ENCODE measurements around the gene TSC22D1.

TSC22D1 gene

GRCh38 chr13:44425041-44425814 is 150.9 kb downstream of the TSC22D1 start:
- no peak for DNase-seq (ENCODE audit: low spot score)

DNA sequence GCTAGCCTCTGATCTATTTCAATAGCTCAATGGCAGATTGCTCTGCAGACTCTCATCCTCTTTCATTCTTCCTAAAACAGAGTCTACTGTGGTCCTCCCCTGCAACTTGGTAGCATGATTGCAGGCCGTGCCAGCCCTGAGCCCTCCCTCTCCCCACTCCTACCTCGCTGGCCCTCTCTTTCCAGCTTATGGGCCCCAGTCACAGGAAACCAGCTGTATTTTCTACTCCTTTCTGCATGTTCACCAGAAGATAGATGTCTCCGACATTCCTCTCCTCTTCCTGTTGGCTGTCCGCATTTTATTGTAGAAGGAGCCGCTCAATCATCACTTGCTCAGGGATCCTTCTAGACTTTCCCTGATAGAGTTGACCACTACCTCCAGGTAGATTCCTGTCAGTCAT is 152.3 kb downstream of the TSC22D1 start:
- DNase-seq (ENCODE audit: low spot score) = no peak

DNA sequence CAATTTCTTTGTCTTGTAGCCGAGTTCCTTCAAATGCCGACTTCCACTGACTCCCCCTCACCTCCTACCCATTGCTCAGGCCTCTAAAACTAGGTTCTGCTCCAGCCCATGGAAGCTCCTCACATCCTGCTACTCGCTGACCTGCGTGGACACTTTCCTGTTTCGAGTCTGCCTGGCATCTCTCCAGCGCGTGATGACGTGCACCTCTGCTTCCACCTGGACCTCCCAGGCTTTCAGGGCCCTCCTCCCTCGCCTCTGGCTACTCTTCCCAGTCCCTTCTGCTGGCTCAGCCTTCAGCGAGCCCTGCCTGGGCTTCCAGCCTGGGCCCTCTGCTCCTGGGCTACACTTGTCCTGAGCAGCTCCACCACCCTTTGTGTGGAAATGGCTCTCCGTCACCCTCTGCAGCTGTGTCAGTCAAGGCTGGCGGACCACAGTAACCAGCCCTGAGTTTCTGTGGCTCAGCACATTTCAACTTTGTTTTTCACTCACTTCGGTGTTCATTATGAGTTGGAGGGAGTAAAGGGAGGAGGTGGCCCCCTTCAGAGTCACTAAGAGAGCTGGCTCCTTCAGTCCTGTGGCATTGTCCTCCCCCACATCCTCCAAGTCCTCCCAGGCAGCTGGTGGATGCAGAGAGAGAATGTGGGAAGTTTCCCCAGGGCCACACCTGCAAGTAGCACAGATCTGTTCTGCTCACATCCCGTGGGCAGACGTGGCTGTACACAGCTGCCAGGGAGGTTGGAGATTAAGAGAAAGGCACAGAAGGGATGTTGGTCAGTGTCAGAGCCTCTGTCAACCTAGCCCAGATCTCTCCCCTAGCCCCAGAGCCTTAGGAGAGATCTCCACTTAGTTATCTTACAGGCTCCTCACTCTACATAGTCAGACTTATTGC is 153.1 kb downstream of the TSC22D1 start:
- no peak for DNase-seq (ENCODE audit: low spot score)

- no peak for DNase-seq (ENCODE audit: low spot score)
Observed at GRCh38 chr13:44421853-44422525, 154.1 kb downstream of the TSC22D1 start.

- DNase-seq (ENCODE audit: low spot score) = no peak
Observed at GRCh38 chr13:44420376-44421220, 155.5 kb downstream of the TSC22D1 start.

DNA sequence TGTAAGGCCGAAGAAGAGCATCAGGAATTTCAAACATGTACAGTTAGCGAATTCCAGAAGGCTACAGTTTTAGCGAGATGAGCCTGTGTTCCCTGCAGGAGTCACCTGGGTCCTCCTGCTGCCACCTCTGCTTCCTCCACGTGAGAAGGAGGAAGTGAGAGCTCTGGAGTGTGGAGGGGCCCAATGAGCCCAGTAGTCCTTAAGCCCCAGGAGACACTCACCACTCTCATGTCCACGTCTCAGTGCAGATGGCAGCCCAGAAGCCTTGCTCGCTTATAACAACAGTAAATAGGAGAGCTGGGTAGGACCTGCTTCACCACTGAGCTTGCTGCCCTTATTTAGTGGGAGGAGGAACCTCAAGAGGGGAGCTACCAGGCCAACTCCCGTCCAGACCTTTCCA is 158.3 kb downstream of the TSC22D1 start:
- no peak for DNase-seq (ENCODE audit: low spot score)

DNA sequence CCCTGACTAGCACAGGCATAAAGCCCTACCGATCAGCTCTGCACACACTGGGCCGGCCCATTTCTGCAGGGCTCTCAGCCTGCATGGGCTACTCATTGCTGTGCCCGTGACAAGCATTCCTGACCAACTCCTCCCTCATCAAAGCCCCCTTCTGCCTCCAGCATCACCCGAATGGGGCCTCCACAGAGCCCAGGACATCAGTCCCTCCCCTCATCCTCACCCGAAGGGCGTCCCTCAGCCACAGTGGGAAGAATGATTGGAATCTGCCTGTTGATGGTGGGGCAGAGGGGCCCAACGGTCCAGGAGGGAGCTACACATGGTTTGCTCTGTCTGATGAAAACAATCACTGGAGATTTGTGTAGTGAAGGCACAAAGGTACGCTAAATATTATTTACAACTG is 158.7 kb downstream of the TSC22D1 start:
- no peak for DNase-seq (ENCODE audit: low spot score)

GRCh38 chr13:44416744-44417143 is 159.4 kb downstream of the TSC22D1 start:
- DNase-seq (ENCODE audit: low spot score) = no peak

- DNase-seq (ENCODE audit: low spot score) = no peak
Observed at GRCh38 chr13:44416301-44416700, 159.8 kb downstream of the TSC22D1 start.

DNA sequence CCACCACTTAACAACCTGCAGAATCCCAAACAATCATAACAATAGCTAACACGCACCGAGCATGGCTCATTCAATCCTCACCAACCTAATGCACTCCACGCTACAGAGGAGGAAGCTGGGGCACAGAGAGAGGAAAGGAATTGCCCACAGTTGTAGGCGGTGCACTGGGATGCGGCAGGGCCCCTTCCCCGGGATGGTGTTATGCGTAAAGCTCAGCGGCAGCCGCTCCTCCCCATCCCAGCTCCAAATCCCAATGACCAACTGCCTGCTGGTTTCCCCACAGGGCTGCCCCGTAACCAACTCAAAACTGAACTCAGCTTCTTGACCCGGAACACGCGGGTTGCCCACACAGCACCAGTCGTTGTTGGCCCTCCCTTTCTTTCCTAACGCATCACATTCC is 160.3 kb downstream of the TSC22D1 start:
- DNase-seq (ENCODE audit: low spot score) = no peak

DNA sequence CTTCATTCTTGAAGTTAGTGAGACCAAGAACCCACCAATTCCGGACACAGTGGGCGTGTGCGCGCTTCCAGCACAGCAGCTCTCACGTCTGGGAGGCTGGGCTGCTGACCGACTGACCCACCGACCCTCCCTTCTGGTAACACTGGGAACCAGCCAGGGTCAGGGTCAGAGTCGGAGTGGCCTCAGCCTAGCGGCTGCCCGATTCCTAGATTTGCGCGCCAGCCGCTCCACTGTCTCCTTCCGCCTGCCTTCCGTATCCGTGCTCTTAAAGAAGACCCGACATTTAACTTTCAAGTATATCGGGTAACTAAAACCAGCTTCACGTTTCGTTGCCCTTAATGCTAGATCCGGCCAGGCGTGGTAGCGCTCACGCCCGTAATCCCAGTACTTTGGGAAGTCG is 161.4 kb downstream of the TSC22D1 start:
- DNase-seq (ENCODE audit: low spot score) = no peak

DNA sequence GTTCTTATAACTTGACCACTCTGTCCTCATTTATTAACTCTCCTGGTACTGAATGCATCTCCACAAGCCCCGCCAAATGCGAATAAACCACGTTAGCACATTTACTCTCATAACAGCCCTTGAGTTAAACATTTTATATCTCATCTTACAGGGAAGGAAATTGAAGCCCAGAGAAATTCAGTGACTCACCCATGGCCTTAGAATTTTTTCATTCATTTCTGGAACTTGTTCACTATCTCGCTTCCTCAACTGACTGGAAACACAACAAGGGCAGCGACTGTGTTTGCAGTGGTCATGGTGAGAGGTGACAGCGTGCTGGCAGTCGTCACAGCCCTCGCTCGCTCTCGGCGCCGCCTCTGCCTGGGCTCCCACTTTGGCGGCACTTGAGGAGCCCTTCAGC is 163.0 kb downstream of the TSC22D1 start:
- no peak for DNase-seq (ENCODE audit: low spot score)

DNA sequence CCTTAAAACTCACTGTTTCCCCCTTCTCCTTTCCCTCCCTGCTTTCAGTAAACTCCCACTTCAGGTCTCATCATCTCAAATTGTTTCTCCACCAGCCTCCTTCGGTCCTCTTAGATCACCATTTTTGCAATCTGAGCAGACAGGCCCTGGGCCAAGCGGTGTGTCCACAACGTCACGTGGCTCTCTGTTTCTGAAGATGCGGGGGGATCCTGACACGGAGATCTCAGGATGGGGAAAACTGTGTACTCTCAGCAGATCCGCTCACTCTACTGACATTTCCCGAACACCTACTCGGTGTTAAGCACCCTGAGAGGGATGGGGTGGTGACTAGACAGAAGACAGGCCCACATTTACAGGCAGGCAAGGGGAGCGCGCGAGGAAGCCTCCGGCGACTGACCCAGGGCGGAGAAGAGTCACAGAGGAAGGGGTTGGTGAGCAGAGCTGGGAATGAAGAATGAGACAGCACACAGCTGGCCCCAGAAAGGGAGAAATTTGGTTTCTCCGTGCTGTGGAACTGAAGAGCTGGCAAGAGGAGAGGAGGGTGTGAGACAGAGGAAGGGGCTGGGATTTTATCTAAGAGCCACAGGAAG is 163.7 kb downstream of the TSC22D1 start:
- DNase-seq (ENCODE audit: low spot score) = no peak

DNA sequence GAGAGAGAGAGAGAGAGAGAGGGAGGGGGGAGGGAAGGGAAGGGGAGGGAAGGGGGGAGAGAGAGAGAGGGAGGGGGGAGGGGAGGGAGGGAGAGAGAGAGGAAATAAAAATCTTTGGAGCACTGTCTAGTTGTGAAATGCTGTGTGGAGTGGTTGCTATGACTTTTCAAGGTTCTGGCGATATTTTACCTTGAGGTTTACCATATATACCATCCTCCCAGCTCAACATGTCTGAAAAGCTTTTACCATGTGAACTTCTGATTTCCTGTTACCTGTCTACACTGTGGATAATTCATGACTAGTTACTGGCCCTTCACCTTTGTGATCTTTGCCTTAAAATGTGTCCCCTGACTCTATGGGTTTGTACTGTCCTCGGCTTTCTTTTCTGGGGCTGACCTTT is 164.3 kb downstream of the TSC22D1 start:
- no peak for DNase-seq (ENCODE audit: low spot score)

- no peak for DNase-seq (ENCODE audit: low spot score)
Observed at GRCh38 chr13:44410328-44410859, 165.7 kb downstream of the TSC22D1 start.

- no peak for DNase-seq (ENCODE audit: low spot score)
Observed at GRCh38 chr13:44409595-44409994, 166.5 kb downstream of the TSC22D1 start.

- no peak for DNase-seq (ENCODE audit: low spot score)
Observed at GRCh38 chr13:44407891-44408290, 168.2 kb downstream of the TSC22D1 start.

DNA sequence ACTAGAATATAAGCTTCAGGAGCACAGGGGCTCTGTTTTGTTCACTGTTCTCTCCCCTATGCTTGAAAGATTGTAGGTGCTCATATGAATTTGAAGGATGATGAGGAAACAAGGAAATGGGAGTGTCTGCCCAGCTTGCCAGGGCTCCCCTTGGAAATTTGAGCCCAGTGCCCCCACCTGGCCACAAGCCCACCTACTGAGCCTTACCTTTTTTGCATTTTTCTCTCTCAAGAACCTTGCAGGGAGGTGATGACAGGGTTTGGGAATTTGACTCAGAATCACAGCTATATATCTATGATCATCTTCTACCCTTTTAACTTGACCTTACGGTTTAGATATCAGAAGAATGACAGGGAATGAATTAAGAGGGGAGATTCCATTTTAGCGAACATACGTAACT is 168.8 kb downstream of the TSC22D1 start:
- DNase-seq (ENCODE audit: low spot score) = no peak

GRCh38 chr13:44406617-44407016 is 169.5 kb downstream of the TSC22D1 start:
- no peak for DNase-seq (ENCODE audit: low spot score)

- DNase-seq (ENCODE audit: low spot score) = no peak
Observed at GRCh38 chr13:44404261-44405132, 171.6 kb downstream of the TSC22D1 start.
